ENCODE results near the gene GTF2A2. TPM values are rescaled to one million over a fixed set of nuclear protein-coding genes. Genes with fewer than 3 reads are reported as not detected.

Gene GTF2A2
- polyA plus RNA-seq, 1 donor (not counting 4 experiments of a cell fraction or from before 2014, with no cell fraction given), result 77.8 TPM

DNA sequence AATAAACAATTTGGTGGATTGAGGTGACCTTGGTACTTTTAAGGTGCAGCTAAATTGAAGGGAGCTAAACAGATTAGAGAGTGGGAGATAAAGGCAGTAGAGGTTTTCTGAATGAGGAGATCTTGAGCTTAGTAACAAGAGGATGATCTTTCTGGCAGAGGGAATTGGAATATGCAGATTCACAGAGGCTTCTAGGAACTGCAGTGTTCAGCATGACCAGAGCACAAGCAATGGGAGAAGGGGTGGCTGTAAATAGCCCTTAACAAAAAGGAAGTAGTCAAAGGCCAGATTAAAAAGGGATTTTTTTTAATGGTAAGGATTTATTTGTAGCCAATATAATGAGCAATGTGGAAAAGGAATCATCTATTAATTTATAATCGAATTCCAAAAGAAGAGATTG, 37.5 kb upstream of the GTF2A2 start:
- Histone ChIP-seq H3K9ac (ENCODE audit: control insufficient read depth, extremely low read depth, insufficient read depth, low read length) (no peak overlapping the region), H2AFZ (ENCODE audit: control insufficient read depth, low read length) (no peak overlapping the region), H4K20me1 (ENCODE audit: control insufficient read depth, extremely low read depth, insufficient read depth, low read length) (no peaks in the 10 kb centered on the region), H3K4me1 (ENCODE audit: control insufficient read depth, extremely low read depth, insufficient read depth, low read length) (peaks cover 22% of the 10 kb centered on the region), H3K4me2 (ENCODE audit: control insufficient read depth, extremely low read depth, insufficient read depth, low read depth, low read length) (no peak overlapping the region), H3K27ac (ENCODE audit: control insufficient read depth, insufficient read depth, low read length) (no peak overlapping the region), H3K36me3 (ENCODE audit: control insufficient read depth in 2 of 2, extremely low read depth in 1 of 2, insufficient read depth in 2 of 2, low read length in 2 of 2) (no peaks in the 10 kb centered on the region), H3K9me1 (ENCODE audit: control insufficient read depth, extremely low read depth, insufficient read depth, low read length) (no peaks in the 10 kb centered on the region), H3K4me3 (ENCODE audit: control insufficient read depth in 2 of 3, extremely low read depth in 1 of 3, insufficient read depth in 2 of 3, low read depth in 1 of 3, low read length in 3 of 3) (no peak overlapping the region), H3K27me3 (ENCODE audit: control insufficient read depth, extremely low read depth, insufficient read depth, low read length) (no peaks in the 10 kb centered on the region), H3K79me2 (ENCODE audit: control insufficient read depth, insufficient read depth, low read length) (no peaks in the 10 kb centered on the region), H3K9me3 (ENCODE audit: control insufficient read depth, low read depth, low read length) (no peaks in the 10 kb centered on the region)
- TF ChIP-seq, protein P1, sequence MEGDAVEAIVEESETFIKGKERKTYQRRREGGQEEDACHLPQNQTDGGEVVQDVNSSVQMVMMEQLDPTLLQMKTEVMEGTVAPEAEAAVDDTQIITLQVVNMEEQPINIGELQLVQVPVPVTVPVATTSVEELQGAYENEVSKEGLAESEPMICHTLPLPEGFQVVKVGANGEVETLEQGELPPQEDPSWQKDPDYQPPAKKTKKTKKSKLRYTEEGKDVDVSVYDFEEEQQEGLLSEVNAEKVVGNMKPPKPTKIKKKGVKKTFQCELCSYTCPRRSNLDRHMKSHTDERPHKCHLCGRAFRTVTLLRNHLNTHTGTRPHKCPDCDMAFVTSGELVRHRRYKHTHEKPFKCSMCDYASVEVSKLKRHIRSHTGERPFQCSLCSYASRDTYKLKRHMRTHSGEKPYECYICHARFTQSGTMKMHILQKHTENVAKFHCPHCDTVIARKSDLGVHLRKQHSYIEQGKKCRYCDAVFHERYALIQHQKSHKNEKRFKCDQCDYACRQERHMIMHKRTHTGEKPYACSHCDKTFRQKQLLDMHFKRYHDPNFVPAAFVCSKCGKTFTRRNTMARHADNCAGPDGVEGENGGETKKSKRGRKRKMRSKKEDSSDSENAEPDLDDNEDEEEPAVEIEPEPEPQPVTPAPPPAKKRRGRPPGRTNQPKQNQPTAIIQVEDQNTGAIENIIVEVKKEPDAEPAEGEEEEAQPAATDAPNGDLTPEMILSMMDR (optimal IDR thresholded peaks at IDR 0.05 in 1 of 3, IDR thresholded peaks at IDR 0.05 in 1 of 3, conservative IDR thresholded peaks at IDR 0.05 in 1 of 3; ENCODE audit: extremely low read depth in 1 of 3, insufficient read depth in 2 of 3, low read length in 3 of 3), result no peak
- no peak for TF ChIP-seq EZH2 (IDR thresholded peaks at IDR 0.05; ENCODE audit: low read length)
- no peak for FAIRE-seq
- no peak for DNase-seq (ENCODE audit: low read depth, low spot score)
- dilution Hi-C loops (cut with MboI; ENCODE audit: extremely low pct_ligation_motif_present, low sequenced_read_pairs), result no loop called here

DNA sequence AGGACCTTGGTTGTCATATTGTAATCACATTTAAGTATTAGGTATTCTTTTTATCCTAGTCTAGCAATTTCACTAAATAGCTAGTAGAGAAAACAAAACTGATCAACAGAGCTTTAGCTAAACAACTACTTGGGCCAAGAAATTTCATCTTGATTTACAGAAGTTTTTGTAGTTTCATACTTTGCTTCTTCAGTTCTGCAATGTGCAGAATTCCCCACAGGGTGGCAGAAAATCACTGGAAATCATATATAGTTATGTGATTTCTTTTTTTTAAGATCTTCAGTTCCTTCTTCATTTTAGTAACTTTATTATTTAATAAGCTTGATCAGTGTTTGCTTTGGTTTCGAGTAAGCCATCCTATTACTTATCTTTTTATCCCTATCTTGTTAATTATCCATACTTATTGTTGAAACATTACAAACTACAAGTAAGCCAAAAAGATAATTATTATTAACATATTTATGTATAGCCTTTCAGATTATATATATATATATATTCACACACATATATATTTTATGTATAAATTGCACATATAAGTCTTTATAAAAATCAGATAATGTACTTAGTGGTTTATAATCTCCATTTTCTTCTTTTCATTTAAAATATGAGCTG, 34.0 kb upstream of the GTF2A2 start:
- Histone ChIP-seq H4K20me1 (ENCODE audit: control insufficient read depth, extremely low read depth, insufficient read depth, low read length) (no peaks in the 10 kb centered on the region), H3K27me3 (ENCODE audit: control insufficient read depth, extremely low read depth, insufficient read depth, low read length) (no peaks in the 10 kb centered on the region), H3K9ac (ENCODE audit: control insufficient read depth, extremely low read depth, insufficient read depth, low read length) (no peak overlapping the region), H3K4me2 (ENCODE audit: control insufficient read depth, extremely low read depth, insufficient read depth, low read depth, low read length) (no peak overlapping the region), H3K36me3 (ENCODE audit: control insufficient read depth in 2 of 2, extremely low read depth in 1 of 2, insufficient read depth in 2 of 2, low read length in 2 of 2) (peaks cover 0 to 3% of the 10 kb centered on the region in 2 experiments), H3K9me3 (ENCODE audit: control insufficient read depth, low read depth, low read length) (no peaks in the 10 kb centered on the region), H3K27ac (ENCODE audit: control insufficient read depth, insufficient read depth, low read length) (no peak overlapping the region), H3K4me3 (ENCODE audit: control insufficient read depth in 2 of 3, extremely low read depth in 1 of 3, insufficient read depth in 2 of 3, low read depth in 1 of 3, low read length in 3 of 3) (no peak overlapping the region), H3K4me1 (ENCODE audit: control insufficient read depth, extremely low read depth, insufficient read depth, low read length) (peaks cover 20% of the 10 kb centered on the region), H2AFZ (ENCODE audit: control insufficient read depth, low read length) (no peak overlapping the region), H3K79me2 (ENCODE audit: control insufficient read depth, insufficient read depth, low read length) (peaks cover 28% of the 10 kb centered on the region), H3K9me1 (ENCODE audit: control insufficient read depth, extremely low read depth, insufficient read depth, low read length) (no peaks in the 10 kb centered on the region)
- FAIRE-seq (no peak), DNase-seq (ENCODE audit: low read depth, low spot score) (no peak)
- TF ChIP-seq, protein P1 (optimal IDR thresholded peaks at IDR 0.05 in 1 of 3, IDR thresholded peaks at IDR 0.05 in 1 of 3, conservative IDR thresholded peaks at IDR 0.05 in 1 of 3; ENCODE audit: extremely low read depth in 1 of 3, insufficient read depth in 2 of 3, low read length in 3 of 3), result peak in 2 of 3 experiments; percentile 31 to 59
- no peak for TF ChIP-seq EZH2 (IDR thresholded peaks at IDR 0.05; ENCODE audit: low read length)
- dilution Hi-C loops (cut with MboI; ENCODE audit: extremely low pct_ligation_motif_present, low sequenced_read_pairs), result no loop called here

Measured in keratinocyte (primary cell).